Activated T-cell treated with anti-CD3 and anti-CD28 coated beads, Interleukin-2, amount 50 U/mL, for 1 hour (primary cell): ENCODE results near the gene CNNM4.

Source experiments
- DNase-seq: peaks from one replicate; pipeline ENCODE4 v3.0.0-alpha.2; 2020

CNNM4 gene

DNA sequence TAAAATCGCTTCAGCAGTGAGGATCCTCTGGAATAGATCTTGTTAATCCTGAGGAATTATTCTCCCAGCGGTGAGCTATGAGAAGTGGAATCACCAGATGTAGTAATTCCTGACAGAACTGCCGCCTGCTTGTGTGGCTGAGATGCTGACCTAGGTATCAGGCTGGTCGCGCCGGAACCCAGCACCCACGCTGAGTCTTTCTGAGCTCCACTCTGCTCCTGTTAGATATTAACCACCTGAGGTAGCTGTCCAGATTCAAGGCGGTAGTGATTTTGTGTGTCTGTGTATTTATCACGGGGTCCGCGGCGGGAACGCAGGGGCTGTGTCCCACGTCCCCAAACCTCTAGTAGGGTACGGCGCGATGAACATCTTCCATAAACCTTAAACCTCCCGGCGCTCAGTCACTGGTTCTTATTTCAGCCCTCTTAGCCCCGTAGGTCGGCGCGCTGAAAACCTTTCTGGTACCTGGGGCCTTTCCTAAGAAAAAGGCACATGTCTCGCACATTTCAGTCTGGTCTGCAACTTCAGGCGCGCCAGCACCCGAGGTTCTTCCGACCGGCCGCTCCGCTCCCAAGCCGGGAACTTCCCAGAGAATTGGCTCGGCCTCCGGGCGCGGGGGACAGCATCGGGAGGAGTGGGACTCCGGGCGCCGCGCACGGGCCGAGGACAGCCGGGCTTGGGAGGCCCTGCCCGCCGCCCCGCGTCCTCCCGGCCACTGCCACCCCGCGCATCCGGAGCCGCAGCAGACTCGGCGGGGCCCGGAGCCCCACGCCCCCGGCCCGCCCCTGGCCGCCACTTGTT is 54.8 kb downstream of the CNNM4 start:
- no peak for DNase-seq

DNA sequence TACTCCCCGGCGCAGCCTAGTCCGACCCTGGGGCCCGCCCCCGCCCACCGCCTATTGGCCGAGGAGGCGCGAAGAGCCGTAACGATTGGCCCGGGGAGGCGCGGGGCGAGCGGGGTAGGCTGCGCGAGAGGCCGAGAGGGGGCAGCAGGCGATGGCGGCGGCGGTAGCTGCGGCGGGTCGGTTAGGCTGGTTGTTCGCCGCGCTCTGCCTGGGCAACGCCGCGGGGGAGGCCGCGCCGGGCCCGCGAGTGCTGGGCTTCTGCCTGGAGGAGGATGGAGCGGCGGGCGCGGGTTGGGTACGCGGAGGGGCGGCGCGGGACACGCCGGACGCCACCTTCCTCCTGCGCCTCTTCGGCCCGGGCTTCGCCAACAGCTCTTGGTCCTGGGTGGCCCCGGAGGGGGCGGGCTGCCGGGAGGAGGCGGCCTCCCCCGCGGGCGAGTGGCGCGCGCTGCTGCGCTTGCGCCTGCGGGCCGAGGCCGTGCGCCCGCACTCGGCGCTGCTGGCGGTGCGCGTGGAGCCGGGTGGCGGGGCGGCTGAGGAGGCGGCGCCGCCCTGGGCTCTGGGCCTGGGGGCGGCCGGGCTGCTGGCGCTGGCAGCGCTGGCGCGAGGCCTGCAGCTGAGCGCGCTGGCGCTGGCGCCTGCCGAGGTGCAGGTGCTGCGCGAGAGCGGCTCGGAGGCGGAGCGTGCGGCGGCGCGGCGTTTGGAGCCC is 55.6 kb downstream of the CNNM4 start, which contains the start of gene CNNM3:
Gene CNNM3, plus strand, starts transcription at position 142 of the 709 bp plus-strand sequence. Its CDS starts 10 bp downstream, at position 152.
- DNase-seq, result peak; percentile 97

- DNase-seq, result no peak
Observed at GRCh38 chr2:96816836-96817702, 56.4 kb downstream of the CNNM4 start.

GRCh38 chr2:96817882-96818281 is 57.2 kb downstream of the CNNM4 start:
- no peak for DNase-seq

DNA sequence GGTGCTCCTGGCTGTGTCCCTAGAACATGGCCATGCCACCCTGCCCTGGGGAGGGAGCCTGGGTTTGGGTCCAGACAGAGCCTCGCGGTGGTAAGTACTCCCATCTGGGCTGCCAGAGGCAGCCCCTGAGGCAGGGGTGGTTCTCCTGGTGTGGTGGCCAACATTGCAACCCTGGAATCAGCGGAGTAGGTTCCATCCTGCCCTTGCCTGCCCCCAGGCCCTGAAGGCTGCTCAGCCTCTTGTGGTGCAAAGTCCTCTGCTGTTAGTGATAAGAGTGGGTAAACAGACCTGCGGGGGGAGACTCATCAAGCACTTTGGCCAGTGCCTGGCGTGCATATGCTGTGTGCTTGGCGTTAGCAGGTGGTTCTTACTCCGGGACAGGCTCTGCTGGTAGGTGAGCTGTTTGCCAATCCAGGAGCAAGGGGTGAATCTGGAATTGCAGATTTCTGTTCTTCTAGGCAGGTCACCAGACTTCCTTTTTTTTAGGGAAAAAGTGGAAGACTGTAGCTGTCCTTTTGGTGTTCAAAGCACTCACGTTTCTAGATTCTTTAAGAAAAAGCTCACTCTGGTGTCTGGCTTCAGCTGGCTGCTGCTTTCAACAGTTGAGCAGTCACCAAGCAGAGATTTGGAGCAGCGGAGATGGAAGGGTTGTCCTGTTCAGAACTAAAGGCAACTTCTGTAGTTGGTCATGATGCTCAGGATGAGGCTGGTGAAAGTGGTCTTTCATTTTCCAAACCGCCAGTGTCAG is 58.6 kb downstream of the CNNM4 start:
- DNase-seq, result no peak

- no peak for DNase-seq
Observed at GRCh38 chr2:96819876-96820511, 59.3 kb downstream of the CNNM4 start.

- no peak for DNase-seq
Observed at GRCh38 chr2:96821113-96821675, 60.5 kb downstream of the CNNM4 start.

- DNase-seq, result no peak
Observed at GRCh38 chr2:96822786-96823185, 62.1 kb downstream of the CNNM4 start.

GRCh38 chr2:96823198-96823597 is 62.5 kb downstream of the CNNM4 start:
- DNase-seq, result no peak

- no peak for DNase-seq
Observed at GRCh38 chr2:96824079-96824870, 63.6 kb downstream of the CNNM4 start.

GRCh38 chr2:96825057-96825456 is 64.4 kb downstream of the CNNM4 start:
- no peak for DNase-seq

DNA sequence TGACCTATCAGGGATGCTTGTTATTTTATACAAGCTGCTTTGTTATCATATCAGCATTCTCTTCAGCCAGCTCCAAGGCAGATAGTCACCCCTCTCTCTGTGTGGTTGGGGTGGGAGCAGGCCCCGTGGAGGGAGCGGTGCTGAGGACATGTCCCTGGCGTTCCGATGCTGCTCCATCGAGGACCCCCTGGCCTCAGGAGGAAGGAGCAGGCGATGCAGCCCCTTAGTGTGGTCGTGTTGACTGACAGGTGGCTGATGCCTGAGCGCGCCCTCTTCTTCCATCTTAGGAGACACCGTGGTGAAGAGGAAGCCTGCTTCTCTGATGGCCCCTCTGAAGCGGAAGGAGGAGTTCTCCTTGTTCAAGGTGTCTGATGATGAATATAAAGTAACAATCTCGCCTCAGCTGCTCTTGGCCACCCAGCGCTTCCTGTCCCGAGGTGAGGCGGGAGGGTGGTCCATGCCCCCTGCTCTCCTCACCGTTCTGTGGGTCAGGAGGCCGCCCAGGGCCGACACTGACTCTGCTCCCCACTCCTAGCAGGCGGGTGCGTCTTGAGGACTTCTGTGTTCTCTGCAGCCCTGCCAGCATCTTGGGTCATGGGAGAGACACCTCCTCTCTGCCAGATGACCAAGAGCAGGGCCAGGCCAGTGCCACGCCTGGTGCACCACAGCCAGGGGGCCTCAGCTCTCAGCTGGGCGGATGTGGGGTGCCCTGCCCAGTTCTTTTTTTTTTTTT is 66.0 kb downstream of the CNNM4 start:
- no peak for DNase-seq

DNA sequence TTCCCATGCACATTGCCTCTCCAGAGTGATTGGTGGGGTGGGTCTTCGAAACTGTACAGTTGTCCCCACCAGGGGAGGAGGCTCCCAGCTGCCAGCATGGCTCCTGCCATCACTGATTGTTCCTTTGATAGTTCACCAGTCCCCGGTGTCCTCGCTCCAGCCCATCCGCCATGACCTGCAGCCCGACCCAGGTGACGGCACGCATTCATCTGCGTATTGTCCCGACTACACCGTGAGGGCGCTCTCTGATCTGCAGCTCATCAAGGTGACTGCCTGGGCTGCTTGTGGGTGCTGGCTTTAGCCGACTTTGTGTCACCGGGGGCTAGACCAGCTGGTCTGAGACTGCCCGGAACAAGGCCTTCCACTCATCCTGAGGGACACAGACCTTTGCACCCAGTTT is 67.7 kb downstream of the CNNM4 start:
- no peak for DNase-seq

DNA sequence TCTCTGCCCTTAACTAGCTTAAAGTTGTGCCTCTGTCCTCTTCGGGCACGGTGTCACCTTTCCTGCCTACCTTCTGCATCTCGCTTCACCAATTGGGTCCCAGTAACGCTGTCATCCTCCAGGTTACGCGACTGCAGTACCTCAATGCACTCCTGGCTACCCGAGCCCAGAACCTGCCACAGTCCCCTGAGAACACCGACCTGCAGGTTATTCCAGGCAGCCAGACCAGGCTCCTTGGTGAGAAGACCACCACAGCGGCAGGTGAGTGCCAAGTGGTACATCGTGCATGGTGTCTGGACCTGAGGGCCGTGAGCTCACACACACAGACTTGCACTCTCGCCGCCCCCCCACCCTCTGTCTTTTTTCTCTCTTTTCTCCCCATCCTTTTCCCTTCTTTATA is 68.2 kb downstream of the CNNM4 start:
- DNase-seq, result no peak

DNA sequence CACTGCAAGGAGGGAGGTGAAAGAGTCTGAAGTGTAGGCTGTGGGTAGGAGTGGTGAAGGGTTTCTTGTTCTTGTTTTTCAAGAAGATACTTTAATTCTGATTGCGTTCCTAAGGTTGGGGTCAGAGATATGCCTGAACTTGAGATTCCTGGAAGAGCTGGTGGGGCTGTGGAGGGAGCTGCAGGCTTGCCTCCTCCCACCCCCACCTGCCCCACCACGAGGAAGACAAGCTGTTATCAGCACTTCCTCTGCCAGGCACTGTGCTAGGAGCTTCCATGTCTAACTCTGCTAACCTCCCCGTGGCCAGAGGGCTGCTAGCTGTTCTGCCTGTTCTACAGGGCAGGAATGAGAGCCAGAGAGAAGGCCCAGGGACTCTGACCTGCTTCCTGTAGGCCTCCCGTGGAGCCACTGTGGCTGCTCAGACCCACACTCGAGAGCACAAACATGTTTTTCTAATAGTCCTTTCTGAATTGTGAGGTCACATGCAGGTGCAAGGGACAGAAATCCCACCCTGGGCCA is 69.4 kb downstream of the CNNM4 start:
- no peak for DNase-seq

DNA sequence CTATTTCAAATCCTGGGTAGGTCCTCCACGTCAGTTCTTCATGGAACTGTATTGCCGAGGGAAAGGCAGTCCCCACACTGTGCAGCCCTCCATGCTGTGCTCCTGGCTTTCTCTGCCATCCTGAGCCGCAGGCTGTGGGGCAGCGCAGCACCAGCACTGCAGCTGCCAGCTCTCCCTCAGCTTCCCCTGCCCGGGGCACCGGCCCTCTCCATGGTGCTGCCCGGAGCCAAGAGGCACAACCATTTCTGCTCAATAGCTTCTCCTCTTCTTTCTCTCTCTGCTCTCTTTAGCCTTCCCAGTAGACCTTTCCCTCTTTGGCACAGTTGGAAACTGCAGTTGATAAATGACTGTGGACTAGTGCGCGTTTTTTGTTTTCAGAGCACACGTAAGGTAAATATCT is 71.0 kb downstream of the CNNM4 start:
- no peak for DNase-seq

DNA sequence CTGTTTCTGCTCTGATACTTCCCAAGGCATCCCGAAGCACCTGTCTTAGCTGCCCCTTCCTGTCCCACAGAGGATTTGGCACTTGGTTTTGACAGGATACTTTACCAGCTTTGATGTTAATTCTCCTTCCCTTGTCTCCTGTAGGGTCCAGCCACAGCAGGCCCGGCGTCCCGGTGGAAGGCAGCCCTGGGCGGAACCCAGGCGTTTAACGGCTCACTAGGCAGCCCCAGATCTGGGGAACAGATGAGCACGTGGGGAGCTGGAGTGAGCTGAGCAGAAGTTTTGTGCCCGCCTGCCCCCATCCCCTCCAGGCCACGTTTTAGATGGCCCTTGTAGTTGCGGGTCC is 71.7 kb downstream of the CNNM4 start:
- DNase-seq, result no peak

GRCh38 chr2:96832754-96833507 is 72.2 kb downstream of the CNNM4 start:
- no peak for DNase-seq

DNA sequence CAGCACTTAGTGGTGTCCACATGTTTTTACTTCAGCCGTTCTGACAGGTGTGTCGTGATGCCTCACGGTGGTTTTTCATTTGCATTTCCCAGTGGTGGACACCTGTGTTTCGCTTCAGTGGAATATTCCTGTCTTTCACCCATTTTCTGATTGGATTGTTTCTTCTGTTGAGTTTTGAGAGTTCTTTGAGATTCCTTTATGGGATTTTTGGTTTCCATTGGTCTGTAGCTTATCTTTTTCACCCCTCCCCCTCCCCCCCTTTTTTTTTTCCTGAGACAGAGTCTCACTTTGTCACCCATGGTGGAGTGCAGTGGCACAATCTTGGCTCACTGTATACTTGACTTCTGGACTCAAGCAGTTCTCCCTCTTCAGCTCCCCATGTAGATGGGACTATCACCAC is 75.1 kb downstream of the CNNM4 start:
- no peak for DNase-seq
